Peyer's patch (tissue), 4 donors: ENCODE measurements around the gene KRTAP9-7. TPM values are rescaled to one million over a fixed set of nuclear protein-coding genes. Genes with fewer than 3 reads are reported as not detected.

Source experiments
- DNase-seq, 3 donors: peaks; one replicate each; pipeline ENCODE4 v3.0.0-alpha.2; 2017 to 2019
- H3K27ac ChIP-seq, 4 donors: fragments of 200-600 bp; sonication (generic); one replicate each; pipeline ENCODE4 v1.5.1; 2016 to 2019
- H3K27me3 ChIP-seq, 2 donors: fragments of 200-600 bp; sonication (generic); one replicate each; pipeline ENCODE4 v1.5.1; 2019
- H3K36me3 ChIP-seq, 3 donors: fragments of 200-600 bp; sonication (generic); one replicate each; pipeline ENCODE4 v1.5.1; 2016 to 2019
- H3K4me1 ChIP-seq, 4 donors: fragments of 200-600 bp; sonication (generic); one replicate each; pipeline ENCODE4 v1.5.1; 2016 to 2019
- H3K4me3 ChIP-seq, 4 donors: fragments of 200-600 bp; sonication (generic); 1 replicate in 3 of 4; 2 replicates in 1 of 4; pipeline ENCODE4 v1.5.1; 2016 to 2019; ENCODE audit warnings: mild to moderate bottlenecking in 1 of 4
- H3K9me3 ChIP-seq, 4 donors: fragments of 200-600 bp; sonication (generic); one replicate each; pipeline ENCODE4 v1.5.1; 2016 to 2019; ENCODE audit warnings: mild to moderate bottlenecking in 1 of 4
- CTCF ChIP-seq, 6 experiments: fragments of 450-650 bp in 4 of 6; fragments of 200-600 bp in 2 of 6; sonication (generic) in 1 of 6; IDR thresholded peaks; one replicate each; pipeline ENCODE4 v1.5.1; 2017 to 2019; ENCODE audit warnings: antibody characterized with exemption in 6 of 6, mild to moderate bottlenecking in 3 of 6, moderate library complexity in 1 of 6
- POLR2A ChIP-seq, 2 donors: fragments of 450-650 bp; IDR thresholded peaks; one replicate each; pipeline ENCODE4 v1.5.1; 2017; ENCODE audit warnings: antibody characterized with exemption in 2 of 2, mild to moderate bottlenecking in 2 of 2, moderate library complexity in 2 of 2
- total RNA-seq, 4 donors: library from RNA; depleted of rRNA; stranded (reverse); fragments of >200 nt; gene quantifications; one replicate each; pipeline ENCODE4 v1.1.0, GENCODE V29; 2016

KRTAP9-7 gene
- total RNA-seq, 4 donors from 2014 or later, result not detected

- H3K27ac ChIP-seq, result no peak overlapping the region
- no peaks in the 10 kb centered on the region for H3K27me3 ChIP-seq
- H3K36me3 ChIP-seq, result no peaks in the 10 kb centered on the region
- TF ChIP-seq CTCF (IDR thresholded peaks at IDR 0.05), result no peak
- TF ChIP-seq POLR2A (IDR thresholded peaks at IDR 0.05), result no peak
- no peaks in the 10 kb centered on the region for H3K9me3 ChIP-seq
- H3K4me3 ChIP-seq, result no peak overlapping the region
- DNase-seq, result no peak
- H3K4me1 ChIP-seq, result no peaks in the 10 kb centered on the region
Measured at GRCh38 chr17:41284043-41284442, 8.5 kb downstream of the KRTAP9-7 start.

- no peaks in the 10 kb centered on the region for H3K27me3 ChIP-seq
- no peak for DNase-seq
- no peak overlapping the region for H3K27ac ChIP-seq
- no peaks in the 10 kb centered on the region for H3K36me3 ChIP-seq
- H3K4me3 ChIP-seq, result no peak overlapping the region
- TF ChIP-seq CTCF (IDR thresholded peaks at IDR 0.05), result no peak
- TF ChIP-seq POLR2A (IDR thresholded peaks at IDR 0.05), result no peak
- H3K4me1 ChIP-seq, result no peaks in the 10 kb centered on the region
- H3K9me3 ChIP-seq, result no peaks in the 10 kb centered on the region
Measured at GRCh38 chr17:41284546-41284945, 9.0 kb downstream of the KRTAP9-7 start.

- no peak for TF ChIP-seq CTCF (IDR thresholded peaks at IDR 0.05)
- no peak for TF ChIP-seq POLR2A (IDR thresholded peaks at IDR 0.05)
- H3K36me3 ChIP-seq, result no peaks in the 10 kb centered on the region
- H3K4me1 ChIP-seq, result no peaks in the 10 kb centered on the region
- H3K27me3 ChIP-seq, result no peaks in the 10 kb centered on the region
- DNase-seq, result no peak
- H3K27ac ChIP-seq, result no peak overlapping the region
- H3K9me3 ChIP-seq, result no peaks in the 10 kb centered on the region
- H3K4me3 ChIP-seq, result no peak overlapping the region
Measured at GRCh38 chr17:41287050-41287449, 11.6 kb downstream of the KRTAP9-7 start.

- Histone ChIP-seq H3K4me3 (no peak overlapping the region), H3K36me3 (no peaks in the 10 kb centered on the region), H3K9me3 (no peaks in the 10 kb centered on the region), H3K27ac (no peak overlapping the region), H3K27me3 (no peaks in the 10 kb centered on the region), H3K4me1 (no peaks in the 10 kb centered on the region)
- no peak for DNase-seq
- TF ChIP-seq CTCF (IDR thresholded peaks at IDR 0.05) (no peak), POLR2A (IDR thresholded peaks at IDR 0.05) (no peak)
Measured at GRCh38 chr17:41294016-41294415, 18.5 kb downstream of the KRTAP9-7 start.

- Histone ChIP-seq H3K4me3 (no peak overlapping the region), H3K27me3 (no peaks in the 10 kb centered on the region), H3K36me3 (no peaks in the 10 kb centered on the region), H3K9me3 (no peaks in the 10 kb centered on the region), H3K4me1 (no peaks in the 10 kb centered on the region), H3K27ac (no peak overlapping the region)
- TF ChIP-seq POLR2A (IDR thresholded peaks at IDR 0.05) (no peak), CTCF (IDR thresholded peaks at IDR 0.05) (no peak)
- DNase-seq, result no peak
Measured at GRCh38 chr17:41296846-41297245, 21.3 kb downstream of the KRTAP9-7 start.

- H3K4me3 ChIP-seq, result no peak overlapping the region
- no peaks in the 10 kb centered on the region for H3K27me3 ChIP-seq
- H3K9me3 ChIP-seq, result no peaks in the 10 kb centered on the region
- H3K4me1 ChIP-seq, result no peaks in the 10 kb centered on the region
- TF ChIP-seq CTCF (IDR thresholded peaks at IDR 0.05) (no peak), POLR2A (IDR thresholded peaks at IDR 0.05) (no peak)
- no peak for DNase-seq
- no peaks in the 10 kb centered on the region for H3K36me3 ChIP-seq
- H3K27ac ChIP-seq, result no peak overlapping the region
Measured at GRCh38 chr17:41298458-41299135, 23.1 kb downstream of the KRTAP9-7 start.
